Lower leg skin (tissue), 4 donors: ENCODE measurements around the gene UBA6. TPM values are rescaled to one million over a fixed set of nuclear protein-coding genes. Genes with fewer than 3 reads are reported as not detected.

Experiments
- DNase-seq, 2 donors: peaks; one replicate each; pipeline ENCODE4 v3.0.0-alpha.2; 2019; ENCODE audit warnings: low spot score in 2 of 2
- H3K4me3 ChIP-seq: fragments of 200-600 bp; sonication (generic); 2 replicates; pipeline ENCODE4 v1.5.1; 2017; ENCODE audit warnings: mild to moderate bottlenecking, low read depth; ENCODE audit not compliant: poor library complexity, severe bottlenecking
- POLR2A ChIP-seq, 2 donors: fragments of 450-650 bp; IDR thresholded peaks; one replicate each; pipeline ENCODE4 v1.6.1; 2016 to 2017; ENCODE audit warnings: antibody characterized with exemption in 2 of 2, mild to moderate bottlenecking in 1 of 2, moderate library complexity in 1 of 2
- WGBS, 2 donors: methylation state at CpG; one replicate each; pipeline ENCODE4 v1.1.5; 2018; 5-methylcytosine and 5-hydroxymethylcytosine counted together
- intact Hi-C: fragments of 100-400 bp; cut with DNase I; formaldehyde crosslinking; loops from one replicate; pipeline ENCODE4 v1.15.0; 2023; ENCODE audit warnings: low total_unique reads
- total RNA-seq, 4 donors: library from RNA; depleted of rRNA; stranded (reverse); fragments of >200 nt; gene quantifications; one replicate each; pipeline ENCODE4 v1.1.0, GENCODE V29; 2016
- TF ChIP-seq, protein P1 (sequence below), 3 donors: fragments of 450-650 bp; IDR thresholded peaks; one replicate each; pipeline ENCODE4 v1.5.1; 2016; ENCODE audit warnings: antibody characterized with exemption in 3 of 3, mild to moderate bottlenecking in 3 of 3, moderate library complexity in 2 of 3

UBA6 gene
- total RNA-seq, 4 donors from 2014 or later: 37.0 to 59.9 (median 43.4) TPM

DNA sequence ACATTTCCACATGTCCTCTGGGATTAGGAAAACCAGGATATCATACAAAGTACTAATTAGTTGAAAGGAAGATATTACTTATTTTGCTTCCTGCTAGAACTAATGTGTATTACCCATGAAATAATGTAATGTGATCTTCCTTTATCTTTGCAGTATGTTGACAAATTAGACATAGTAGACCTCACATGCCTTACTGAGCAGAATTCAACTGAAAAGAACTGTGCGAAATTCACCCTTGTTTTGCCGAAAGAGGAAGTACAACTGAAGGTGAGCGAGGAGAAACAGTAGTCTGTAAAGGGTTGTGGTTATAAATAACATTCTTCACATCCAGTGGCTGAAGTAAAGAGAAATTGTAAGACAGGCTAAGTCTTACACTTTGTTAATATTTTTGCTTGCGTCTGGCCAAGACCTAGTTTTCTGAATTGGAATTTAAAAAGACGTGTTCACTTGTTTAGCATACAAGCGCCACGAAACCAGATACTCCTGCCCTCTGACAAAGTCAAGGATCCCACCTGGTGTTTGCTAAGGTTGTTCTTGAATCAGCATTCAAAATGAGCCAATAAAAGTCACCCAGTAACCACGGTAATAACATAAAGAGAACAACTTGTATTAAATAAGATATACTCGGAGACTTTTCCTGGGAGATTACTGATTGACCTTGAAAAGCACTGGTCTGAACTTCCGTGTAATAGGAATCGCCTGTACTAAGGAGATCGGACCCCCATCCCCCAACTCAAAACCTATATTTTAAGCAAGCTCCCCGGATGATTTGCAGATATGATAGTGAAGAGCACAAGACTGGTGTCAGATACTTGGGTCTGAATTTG is 125.5 kb downstream of the UBA6 start:
- DNase-seq: no peak
- intact Hi-C loops: no loop called here
- no peak overlapping the region for H3K4me3 ChIP-seq
- TF ChIP-seq, protein P1, sequence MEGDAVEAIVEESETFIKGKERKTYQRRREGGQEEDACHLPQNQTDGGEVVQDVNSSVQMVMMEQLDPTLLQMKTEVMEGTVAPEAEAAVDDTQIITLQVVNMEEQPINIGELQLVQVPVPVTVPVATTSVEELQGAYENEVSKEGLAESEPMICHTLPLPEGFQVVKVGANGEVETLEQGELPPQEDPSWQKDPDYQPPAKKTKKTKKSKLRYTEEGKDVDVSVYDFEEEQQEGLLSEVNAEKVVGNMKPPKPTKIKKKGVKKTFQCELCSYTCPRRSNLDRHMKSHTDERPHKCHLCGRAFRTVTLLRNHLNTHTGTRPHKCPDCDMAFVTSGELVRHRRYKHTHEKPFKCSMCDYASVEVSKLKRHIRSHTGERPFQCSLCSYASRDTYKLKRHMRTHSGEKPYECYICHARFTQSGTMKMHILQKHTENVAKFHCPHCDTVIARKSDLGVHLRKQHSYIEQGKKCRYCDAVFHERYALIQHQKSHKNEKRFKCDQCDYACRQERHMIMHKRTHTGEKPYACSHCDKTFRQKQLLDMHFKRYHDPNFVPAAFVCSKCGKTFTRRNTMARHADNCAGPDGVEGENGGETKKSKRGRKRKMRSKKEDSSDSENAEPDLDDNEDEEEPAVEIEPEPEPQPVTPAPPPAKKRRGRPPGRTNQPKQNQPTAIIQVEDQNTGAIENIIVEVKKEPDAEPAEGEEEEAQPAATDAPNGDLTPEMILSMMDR (IDR thresholded peaks at IDR 0.05): no peak
- TF ChIP-seq POLR2A (IDR thresholded peaks at IDR 0.05): no peak
- WGBS, 2 donors: 80% methylated on average over 13 of the region's 13 CpGs

DNA sequence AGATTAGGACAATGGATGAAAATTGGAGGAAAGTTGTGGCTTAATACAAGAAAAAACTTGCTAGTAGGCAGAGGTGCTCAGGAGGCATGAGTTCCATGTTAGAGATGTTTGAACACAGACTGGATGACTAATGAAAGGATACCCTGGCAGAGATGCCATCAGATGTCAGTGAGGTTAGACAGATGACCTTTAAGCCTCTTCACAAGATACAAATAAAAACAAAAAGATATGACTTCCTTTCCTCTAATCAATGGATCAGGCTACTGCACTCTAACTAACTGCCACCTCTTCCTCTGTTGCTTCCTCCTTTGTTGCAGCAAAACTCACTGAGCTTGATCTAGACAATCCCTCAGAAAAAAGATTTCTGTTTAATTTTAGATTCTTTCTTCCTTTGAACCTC is 127.8 kb downstream of the UBA6 start:
- no peak overlapping the region for H3K4me3 ChIP-seq
- no peak for DNase-seq
- TF ChIP-seq, protein P1 (IDR thresholded peaks at IDR 0.05): no peak
- TF ChIP-seq POLR2A (IDR thresholded peaks at IDR 0.05): no peak
- intact Hi-C loops: no loop called here

DNA sequence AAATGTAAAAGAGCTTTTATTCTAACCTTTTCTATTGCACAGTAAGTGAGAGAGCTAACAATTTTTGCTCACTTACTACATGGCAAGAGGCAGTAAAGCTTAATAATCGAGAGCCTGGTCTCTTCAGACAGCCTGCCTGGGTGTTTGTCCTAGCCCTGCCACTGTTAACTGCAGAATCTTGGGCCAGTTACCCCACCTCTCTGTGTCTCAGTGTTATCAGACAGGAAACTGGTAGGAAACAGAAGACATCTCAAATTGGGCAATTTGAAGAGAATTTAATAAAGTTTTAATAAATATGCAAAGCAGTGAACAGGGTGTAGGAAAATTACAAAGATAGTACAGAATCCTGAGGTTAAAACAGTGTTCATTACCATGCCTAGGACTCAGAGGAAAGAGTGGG is 129.0 kb downstream of the UBA6 start:
- DNase-seq: no peak
- WGBS, 2 donors: 56% methylated on average over 1 of the region's 1 CpG
- no peak overlapping the region for H3K4me3 ChIP-seq
- TF ChIP-seq POLR2A (IDR thresholded peaks at IDR 0.05): no peak
- TF ChIP-seq, protein P1 (IDR thresholded peaks at IDR 0.05): no peak
- intact Hi-C loops: no loop called here

DNA sequence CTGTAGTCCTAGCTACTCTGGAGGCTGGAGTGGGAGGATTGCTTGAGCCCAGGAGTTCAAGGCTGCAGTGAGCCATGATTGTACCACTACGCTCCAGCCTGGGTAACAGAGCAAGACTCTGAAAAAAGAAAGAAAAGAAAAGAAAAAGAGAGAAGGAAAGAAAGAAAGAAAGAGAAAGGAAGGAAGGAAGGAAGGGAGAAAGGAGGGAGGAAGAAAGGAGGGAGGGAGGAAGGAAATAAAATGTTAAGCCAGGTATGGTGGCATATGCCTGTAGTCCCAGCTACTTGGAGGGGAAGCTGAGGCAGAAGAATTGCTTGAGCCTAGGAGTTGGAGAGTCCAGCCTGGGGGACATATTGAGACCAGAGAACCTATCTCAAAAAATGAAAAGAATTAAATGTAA is 130.4 kb downstream of the UBA6 start:
- TF ChIP-seq, protein P1 (IDR thresholded peaks at IDR 0.05): no peak
- no peak for TF ChIP-seq POLR2A (IDR thresholded peaks at IDR 0.05)
- DNase-seq: no peak
- no peak overlapping the region for H3K4me3 ChIP-seq
- intact Hi-C loops: no loop called here
- 89 to 96% methylated on average over 1 of the region's 1 CpG for WGBS, 2 donors

DNA sequence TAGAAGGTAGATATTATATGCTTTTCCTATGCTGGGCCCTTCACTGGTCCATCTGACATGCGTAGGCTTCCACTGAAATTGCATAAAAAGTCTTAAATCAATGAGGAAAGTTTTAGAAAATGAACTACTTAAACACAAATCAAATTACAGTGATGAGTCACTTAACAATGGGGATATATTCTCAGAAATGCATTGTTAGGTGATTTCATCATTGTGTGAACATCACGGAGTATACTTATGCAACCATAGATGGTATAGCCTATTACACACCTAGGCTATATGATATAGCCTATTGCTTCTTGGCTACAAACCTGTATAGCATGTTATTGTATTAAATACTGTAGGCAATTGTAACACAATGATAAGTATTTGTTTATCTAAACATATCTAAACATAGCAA is 132.1 kb downstream of the UBA6 start:
- H3K4me3 ChIP-seq: no peak overlapping the region
- TF ChIP-seq, protein P1 (IDR thresholded peaks at IDR 0.05): no peak
- TF ChIP-seq POLR2A (IDR thresholded peaks at IDR 0.05): no peak
- intact Hi-C loops: no loop called here
- DNase-seq: no peak
- WGBS, 2 donors: 85 to 90% methylated on average over 2 of the region's 2 CpGs

DNA sequence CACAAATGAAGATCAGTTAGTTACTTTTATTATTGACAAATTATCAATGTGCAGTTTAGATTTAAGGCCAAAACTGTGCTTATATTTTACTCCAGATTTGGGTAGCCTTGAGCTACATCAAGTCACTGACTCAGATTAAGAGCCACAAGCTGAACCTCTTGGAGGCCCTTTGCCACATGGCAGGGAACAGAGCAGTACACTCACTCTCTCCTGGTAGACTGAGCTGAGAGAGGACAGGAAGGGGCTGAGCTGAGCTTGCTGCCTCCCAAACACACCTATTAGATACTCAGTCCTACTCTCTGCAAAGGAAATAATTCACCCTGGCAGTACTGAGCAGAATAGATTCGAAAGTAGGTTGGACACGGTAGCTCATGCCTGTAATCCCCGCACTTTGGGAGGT is 134.6 kb downstream of the UBA6 start:
- WGBS, 2 donors: 93 to 95% methylated on average over 3 of the region's 3 CpGs
- no peak overlapping the region for H3K4me3 ChIP-seq
- intact Hi-C loops: no loop called here
- TF ChIP-seq, protein P1 (IDR thresholded peaks at IDR 0.05): no peak
- no peak for TF ChIP-seq POLR2A (IDR thresholded peaks at IDR 0.05)
- no peak for DNase-seq
